NCI-H1694 (cell line): ENCODE data around the gene LACTBL1.
"Not testable (repeated sequence)": the region's sequence is repeated elsewhere in the genome, so short reads cannot be mapped to it uniquely, and the experiment has no call there.

Experiments used
- DNase-seq: peaks from one replicate; lab custom pipeline; 2025; lab: John Stamatoyannopoulos, UW

Gene LACTBL1

GRCh38 chr1:22976461-22977243 lies 4.0 kb upstream of the LACTBL1 start:
- DNase-seq = peak; percentile 71

GRCh38 chr1:22976127-22976460 lies 3.4 kb upstream of the LACTBL1 start:
- DNase-seq = no peak

GRCh38 chr1:22975694-22976093 lies 3.0 kb upstream of the LACTBL1 start:
- no peak for DNase-seq

GRCh38 chr1:22971611-22972405 lies 858 bp downstream of the LACTBL1 start:
- no peak for DNase-seq

GRCh38 chr1:22971161-22971560 lies 1.5 kb downstream of the LACTBL1 start:
- no peak for DNase-seq

GRCh38 chr1:22970096-22970495 lies 2.6 kb downstream of the LACTBL1 start:
- no peak for DNase-seq

- DNase-seq = peak; percentile 96
Measured at GRCh38 chr1:22969304-22969709, 3.4 kb downstream of the LACTBL1 start.

- DNase-seq = no peak
Measured at GRCh38 chr1:22967833-22968232, 4.8 kb downstream of the LACTBL1 start.

GRCh38 chr1:22966309-22966708 lies 6.4 kb downstream of the LACTBL1 start:
- no peak for DNase-seq

GRCh38 chr1:22963044-22963677 lies 9.5 kb downstream of the LACTBL1 start:
- DNase-seq = no peak

GRCh38 chr1:22962558-22962957 lies 10.1 kb downstream of the LACTBL1 start:
- DNase-seq = no peak

GRCh38 chr1:22959545-22960360 lies 12.9 kb downstream of the LACTBL1 start:
- no peak for DNase-seq

GRCh38 chr1:22958556-22958955 lies 14.1 kb downstream of the LACTBL1 start:
- no peak for DNase-seq

- no peak for DNase-seq
Measured at GRCh38 chr1:22957066-22957465, 15.6 kb downstream of the LACTBL1 start.

GRCh38 chr1:22955146-22955545 lies 17.5 kb downstream of the LACTBL1 start:
- DNase-seq = no peak

- no peak for DNase-seq
Measured at GRCh38 chr1:22953740-22954141, 18.9 kb downstream of the LACTBL1 start.

- no peak for DNase-seq
Measured at GRCh38 chr1:22953057-22953739, 19.5 kb downstream of the LACTBL1 start.

GRCh38 chr1:22952694-22953056 lies 20.0 kb downstream of the LACTBL1 start:
- no peak for DNase-seq

- DNase-seq = no peak
Measured at GRCh38 chr1:22951796-22952195, 20.9 kb downstream of the LACTBL1 start.

GRCh38 chr1:22949822-22950331 lies 22.8 kb downstream of the LACTBL1 start:
- DNase-seq = peak; percentile 25

- not testable (repeated sequence) for DNase-seq
Measured at GRCh38 chr1:22945171-22945570, 27.5 kb downstream of the LACTBL1 start.
